ENCODE results near the gene C14orf93. TPM values are rescaled to one million over a fixed set of nuclear protein-coding genes. Genes with fewer than 3 reads are reported as not detected.

Gene C14orf93
- total and polyA plus RNA-seq, 9 of the 15 experiments (the other 6 are each of a cell fraction or from before 2014, with no cell fraction given): 2.2 to 22.4 (median 16.1) TPM

GRCh38 chr14:23006544-23007419, 3.2 kb downstream of the C14orf93 start (continued):
- TF ChIP-seq MLLT1 (IDR thresholded peaks at IDR 0.05): peak in 1 of 2 experiments; percentile 80; a peak in 1 of 4 replicates
- no peak; the same call in 1 of the 2 replicates for TF ChIP-seq ZNF395 (CRISPR knock-in tag; IDR thresholded peaks at IDR 0.05)
- peak; percentile 91 for TF ChIP-seq KDM5B (IDR thresholded peaks at IDR 0.05; ENCODE audit: insufficient replicate concordance, low read depth, low read length)
- TF ChIP-seq HES1 (IDR thresholded peaks at IDR 0.05; ENCODE audit: low read depth): no peak; the same call in 1 of the 2 replicates
- no peak for TF ChIP-seq MED1 (CRISPR knock-in tag; IDR thresholded peaks at IDR 0.05; ENCODE audit: borderline replicate concordance)
- no peak for TF ChIP-seq CAMTA2 (CRISPR knock-in tag; conservative IDR thresholded peaks at IDR 0.05)
- no peak for TF ChIP-seq TCF7L2 (IDR thresholded peaks at IDR 0.05; ENCODE audit: low read depth, low read length)
- no peak; the same call in 1 of the 2 replicates for TF ChIP-seq ZNF175 (CRISPR knock-in tag; IDR thresholded peaks at IDR 0.05; ENCODE audit: low read depth)
- TF ChIP-seq HSF4 (CRISPR knock-in tag; IDR thresholded peaks at IDR 0.05; ENCODE audit: borderline replicate concordance): no peak
- TF ChIP-seq ZNF584 (CRISPR knock-in tag; IDR thresholded peaks at IDR 0.05; ENCODE audit: low read depth): no peak
- no peak for TF ChIP-seq ZNF699 (CRISPR knock-in tag; IDR thresholded peaks at IDR 0.05; ENCODE audit: insufficient replicate concordance)
- no peak for TF ChIP-seq ZBTB34 (CRISPR knock-in tag; IDR thresholded peaks at IDR 0.05)
- no peak for TF ChIP-seq ZNF609 (CRISPR knock-in tag; IDR thresholded peaks at IDR 0.05; ENCODE audit: borderline replicate concordance)
- TF ChIP-seq GATAD2B (IDR thresholded peaks at IDR 0.05; ENCODE audit: borderline replicate concordance): no peak
- TF ChIP-seq POLR2B (IDR thresholded peaks at IDR 0.05; ENCODE audit: low read depth, partially characterized antibody): peak; percentile 83
- no peak for TF ChIP-seq SRSF1 (IDR thresholded peaks at IDR 0.05; ENCODE audit: low read depth, low read length)
